Neural cell (in vitro differentiated cells): Measurements from ENCODE around the gene CCDC15.

Source experiments
- EP300 ChIP-seq: fragments of 450-650 bp; conservative IDR thresholded peaks from 2 replicates; pipeline ENCODE4 v1.6.1; 2014; ENCODE audit warnings: antibody characterized with exemption, mild to moderate bottlenecking, moderate library complexity; ENCODE audit not compliant: poor library complexity, severe bottlenecking
- EZH2 ChIP-seq: fragments of 200-600, 300-800 bp; shearing (Covaris generic), sonication (generic); IDR thresholded peaks from 2 replicates; pipeline ENCODE4 v1.6.1; 2014; ENCODE audit warnings: antibody characterized with exemption, low read length, borderline replicate concordance, mild to moderate bottlenecking; ENCODE audit not compliant: insufficient read depth, poor library complexity, severe bottlenecking
- SMC3 ChIP-seq: fragments of 450-650 bp; conservative IDR thresholded peaks from 2 replicates; pipeline ENCODE4 v1.6.1; 2014; ENCODE audit warnings: antibody characterized with exemption, mild to moderate bottlenecking, moderate library complexity; ENCODE audit not compliant: poor library complexity
- TF ChIP-seq, protein P1 (sequence below): fragments of 450-650 bp; IDR thresholded peaks from 2 replicates; pipeline ENCODE4 v1.5.1; 2014; ENCODE audit warnings: antibody characterized with exemption, mild to moderate bottlenecking, moderate library complexity; ENCODE audit not compliant: poor library complexity, severe bottlenecking

GRCh38 chr11:125071435-125071834 is 117.4 kb downstream of the CCDC15 start:
- TF ChIP-seq EP300 = no peak
- TF ChIP-seq EZH2 = no peak
- no peak for TF ChIP-seq SMC3
- TF ChIP-seq, protein P1, sequence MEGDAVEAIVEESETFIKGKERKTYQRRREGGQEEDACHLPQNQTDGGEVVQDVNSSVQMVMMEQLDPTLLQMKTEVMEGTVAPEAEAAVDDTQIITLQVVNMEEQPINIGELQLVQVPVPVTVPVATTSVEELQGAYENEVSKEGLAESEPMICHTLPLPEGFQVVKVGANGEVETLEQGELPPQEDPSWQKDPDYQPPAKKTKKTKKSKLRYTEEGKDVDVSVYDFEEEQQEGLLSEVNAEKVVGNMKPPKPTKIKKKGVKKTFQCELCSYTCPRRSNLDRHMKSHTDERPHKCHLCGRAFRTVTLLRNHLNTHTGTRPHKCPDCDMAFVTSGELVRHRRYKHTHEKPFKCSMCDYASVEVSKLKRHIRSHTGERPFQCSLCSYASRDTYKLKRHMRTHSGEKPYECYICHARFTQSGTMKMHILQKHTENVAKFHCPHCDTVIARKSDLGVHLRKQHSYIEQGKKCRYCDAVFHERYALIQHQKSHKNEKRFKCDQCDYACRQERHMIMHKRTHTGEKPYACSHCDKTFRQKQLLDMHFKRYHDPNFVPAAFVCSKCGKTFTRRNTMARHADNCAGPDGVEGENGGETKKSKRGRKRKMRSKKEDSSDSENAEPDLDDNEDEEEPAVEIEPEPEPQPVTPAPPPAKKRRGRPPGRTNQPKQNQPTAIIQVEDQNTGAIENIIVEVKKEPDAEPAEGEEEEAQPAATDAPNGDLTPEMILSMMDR = no peak
